K562 (cell line): ENCODE measurements around the gene SDK1. TPM values are rescaled to one million over a fixed set of nuclear protein-coding genes. Genes with fewer than 3 reads are reported as not detected.

Source experiments
- ATAC-seq: fragments of 200-7000 bp; cut with Tn5 transposase; 3 replicates; pipeline ENCODE4 v1.9.1; 2020; ENCODE audit warnings: moderate library complexity
- BruUV-seq: library from RNA; stranded (reverse); fragments of 400-500 nt; replicated peaks from 2 replicates; lab custom pipeline; 2021; lab: Mats Ljungman, UMichigan
- CTCF ChIA-PET: fragments of 300-600 bp; formaldehyde crosslinking; extraction: SDS; loops from one replicate; lab custom pipeline; 2021; ENCODE audit warnings: low intra/inter-chr PET ratio; lab: Yijun Ruan, JAX
- POLR2A ChIA-PET: fragments of 300-600, 350-650 bp; sonication (Branson Sonifier 250); formaldehyde crosslinking; extraction: SDS; loops from one replicate; lab custom pipeline; 2021; ENCODE audit warnings: antibody characterized with exemption, inconsistent platforms; lab: Yijun Ruan, JAX
- DNase-seq, 4 experiments: peaks; one replicate each; pipeline versions ENCODE4 v3.0.0 to v3.0.0-alpha.2; 2011 to 2018; ENCODE audit warnings: low spot score in 3 of 4, mixed read lengths in 3 of 4; ENCODE audit errors: extremely low read depth in 1 of 4
- FAIRE-seq: peaks from 2 replicates; lab custom pipeline; 2011; peaks lifted over from hg19 to GRCh38; lab: Jason Lieb, UNC
- H2AFZ ChIP-seq: 2 replicates; pipeline ENCODE4 v1.6.0; 2011; ENCODE audit warnings: low read depth, low read length, control low read depth, inconsistent platforms
- H3K27ac ChIP-seq: fragments of 200-600 bp; 3 replicates; pipeline ENCODE4 v1.8.0; 2011; ENCODE audit warnings: low read depth, mild to moderate bottlenecking, control low read depth, inconsistent platforms, low read length, moderate library complexity, mixed read lengths; ENCODE audit errors: extremely low read depth
- H3K27me3 ChIP-seq, 2 experiments: fragments of 300-600 bp in 1 of 2; 2 replicates in 1 of 2; 3 replicates in 1 of 2; pipeline versions ENCODE4 v1.6.0 to v1.8.0; 2011; ENCODE audit warnings: inconsistent platforms in 2 of 2, low read length in 2 of 2, mild to moderate bottlenecking in 1 of 2, mixed read lengths in 1 of 2, moderate library complexity in 1 of 2; ENCODE audit not compliant: control insufficient read depth in 2 of 2, insufficient read depth in 2 of 2
- H3K36me3 ChIP-seq: fragments of 300-600 bp; 3 replicates; pipeline ENCODE4 v1.8.0; 2011; ENCODE audit warnings: mild to moderate bottlenecking, low read length, inconsistent platforms; ENCODE audit not compliant: control insufficient read depth, insufficient read depth
- H3K4me1 ChIP-seq, 2 experiments: fragments of 200-600 bp in 1 of 2; replicated peaks in 1 of 2; 2 replicates in 1 of 2; 3 replicates in 1 of 2; pipeline versions ENCODE4 v1.5.1 to v1.8.0; 2011; ENCODE audit warnings: inconsistent platforms in 2 of 2, low read length in 2 of 2, mild to moderate bottlenecking in 1 of 2, mixed read lengths in 1 of 2, moderate library complexity in 1 of 2; ENCODE audit not compliant: control insufficient read depth in 2 of 2, insufficient read depth in 2 of 2
- H3K4me2 ChIP-seq: 2 replicates; pipeline ENCODE4 v1.6.1; 2011; ENCODE audit warnings: low read length, control low read depth, inconsistent platforms, mixed read lengths; ENCODE audit not compliant: insufficient read depth
- H3K4me3 ChIP-seq: fragments of 200-600 bp; sonication (generic), shearing (Covaris generic); 2 replicates; pipeline ENCODE4 v1.5.1; 2016; ENCODE audit warnings: control low read depth, inconsistent platforms
- H3K79me2 ChIP-seq: fragments of 200-600 bp; 3 replicates; pipeline ENCODE4 v1.8.0; 2011; ENCODE audit warnings: low read length, inconsistent platforms; ENCODE audit not compliant: control insufficient read depth, insufficient read depth
- H3K9ac ChIP-seq, 2 experiments: 2 replicates each; pipeline versions ENCODE4 v1.6.0 to v1.6.1; 2011; ENCODE audit warnings: low read depth in 2 of 2, low read length in 2 of 2, control low read depth in 1 of 2, inconsistent platforms in 1 of 2, mild to moderate bottlenecking in 1 of 2, mixed read lengths in 1 of 2; ENCODE audit not compliant: insufficient read depth in 1 of 2
- H3K9me1 ChIP-seq: one replicate; pipeline ENCODE4 v1.6.0; 2011; ENCODE audit warnings: inconsistent platforms, mild to moderate bottlenecking, low read length, moderate library complexity; ENCODE audit not compliant: control insufficient read depth, insufficient read depth
- H3K9me3 ChIP-seq: replicated peaks from 2 replicates; pipeline ENCODE4 v1.5.1; 2011; ENCODE audit warnings: low read depth, low read length, inconsistent platforms; ENCODE audit not compliant: control insufficient read depth, insufficient read depth
- H4K20me1 ChIP-seq: replicated peaks from 2 replicates; pipeline ENCODE4 v1.6.1; 2011; ENCODE audit warnings: low read length, inconsistent platforms, mixed read lengths; ENCODE audit not compliant: control insufficient read depth, insufficient read depth
- CBFB ChIP-seq: sonication (generic); formaldehyde crosslinking; IDR thresholded peaks from 2 replicates; pipeline ENCODE4 v1.4.0; 2020; ENCODE audit warnings: mild to moderate bottlenecking, missing genetic modification reagents
- EWSR1 ChIP-seq: fragments of 450-650 bp; IDR thresholded peaks from 2 replicates; pipeline ENCODE4 v1.6.1; 2018; ENCODE audit warnings: borderline replicate concordance, mild to moderate bottlenecking, low read depth, moderate library complexity; ENCODE audit not compliant: partially characterized antibody
- FIP1L1 ChIP-seq: fragments of 200-400 bp; formaldehyde crosslinking; IDR thresholded peaks from 2 replicates; pipeline ENCODE4 v1.6.1; 2018; ENCODE audit warnings: mild to moderate bottlenecking, low read depth, low read length; ENCODE audit not compliant: poor library complexity, severe bottlenecking
- GABPA ChIP-seq: fragments of 200-800 bp; sonication (Bioruptor generic); conservative IDR thresholded peaks from 2 replicates; pipeline ENCODE4 v1.6.1; 2016; ENCODE audit warnings: low read depth, missing genetic modification characterization, missing compliant biosample characterization
- KDM5B ChIP-seq: fragments of 200-600 bp; sonication (generic); IDR thresholded peaks from 2 replicates; pipeline ENCODE4 v1.6.1; 2012; ENCODE audit warnings: low read depth, mild to moderate bottlenecking, moderate library complexity, low read length, control low read depth, inconsistent platforms; ENCODE audit not compliant: insufficient replicate concordance
- NFYB ChIP-seq: IDR thresholded peaks from 2 replicates; pipeline ENCODE4 v1.6.1; 2011; ENCODE audit warnings: mild to moderate bottlenecking, moderate library complexity; ENCODE audit not compliant: insufficient read length; ENCODE audit errors: extremely low read depth
- NR3C1 ChIP-seq: sonication (generic); formaldehyde crosslinking; IDR thresholded peaks from 2 replicates; pipeline ENCODE4 v1.8.1; 2022; ENCODE audit warnings: missing genetic modification reagents
- PHF8 ChIP-seq: fragments of 200-600 bp; sonication (generic); IDR thresholded peaks from 2 replicates; pipeline ENCODE4 v1.6.1; 2012; ENCODE audit warnings: mixed run types, mild to moderate bottlenecking, inconsistent platforms, low read length, moderate library complexity, borderline replicate concordance
- POLR3A ChIP-seq: IDR thresholded peaks from 2 replicates; pipeline ENCODE4 v1.6.1; 2011; ENCODE audit warnings: borderline replicate concordance, mild to moderate bottlenecking, moderate library complexity; ENCODE audit not compliant: insufficient read length, insufficient read depth; ENCODE audit errors: extremely low read depth
- PPARD ChIP-seq: fragments of 250-450 bp; sonication (Bioruptor Pico); IDR thresholded peaks from 2 replicates; pipeline ENCODE4 v1.8.0; 2022; ENCODE audit warnings: inconsistent platforms, mild to moderate bottlenecking, moderate library complexity
- PRPF4 ChIP-seq: fragments of 200-400 bp; formaldehyde crosslinking; IDR thresholded peaks from one replicate; pipeline ENCODE4 v1.6.1; 2017; ENCODE audit warnings: low read length, low read depth, mild to moderate bottlenecking; ENCODE audit not compliant: insufficient read depth, poor library complexity, severe bottlenecking
- TSC22D4 ChIP-seq: fragments of 450-650 bp; IDR thresholded peaks from 2 replicates; pipeline ENCODE4 v1.6.1; 2016; ENCODE audit warnings: missing genetic modification characterization, missing biosample characterization, control low read depth
- ZNF707 ChIP-seq: fragments of 250-450 bp; sonication (Bioruptor Pico); conservative IDR thresholded peaks from 2 replicates; pipeline ENCODE4 v1.8.0; 2022; ENCODE audit warnings: inconsistent platforms, mild to moderate bottlenecking, moderate library complexity
- WGBS: fragments of 100-300 bp; shearing (Covaris generic); methylation state at CpG from one replicate; pipeline ENCODE4 v1.1.6; 2016; ENCODE audit warnings: low coverage, mixed read lengths; ENCODE audit not compliant: insufficient coverage; ENCODE audit errors: missing lambda C conversion rate; 5-methylcytosine and 5-hydroxymethylcytosine counted together
- in situ Hi-C: fragments of 300-500 bp; cut with MboI; formaldehyde crosslinking; loops from 4 replicates; pipeline ENCODE4 v1.15.0; 2018; ENCODE audit warnings: inconsistent platforms, mixed read lengths
- intact Hi-C: fragments of 100-400 bp; cut with micrococcal nuclease; formaldehyde crosslinking; loops from 2 replicates; pipeline ENCODE4 v1.14.2; 2022
- polyA plus RNA-seq, 8 experiments: library from polyadenylated mRNA; depleted of rRNA in 4 of 8; stranded (reverse) in 5 of 8; unstranded in 3 of 8; fragments of >200 nt; fragmentation: Nextera tagmentation in 2 of 8; fragmentation: Illumina TruSeq in 1 of 8; extraction: Ambion mirVana in 2 of 8; extraction: Trizol in 1 of 8; gene quantifications; 2 replicates each; pipeline versions ENCODE4 v1.2.1 to v1.2.3, GENCODE V29; 2011 to 2014; ENCODE audit warnings: inconsistent platforms in 1 of 8, missing spikeins in 1 of 8
- total RNA-seq, 7 experiments: library from RNA; depleted of rRNA in 6 of 7; stranded (reverse); fragments of >200 nt in 6 of 7; fragmentation: Illumina TruSeq in 2 of 7; extraction: Trizol in 2 of 7; gene quantifications; 2 replicates each; pipeline versions ENCODE4 v1.2.1 to v1.2.3, GENCODE V29; 2011 to 2021; ENCODE audit warnings: low replicate concordance in 1 of 7
- TF ChIP-seq, protein P1 (sequence below): sonication (generic); formaldehyde crosslinking; IDR thresholded peaks from 2 replicates; pipeline ENCODE4 v1.8.0; 2022; ENCODE audit warnings: mild to moderate bottlenecking, missing genetic modification reagents
- TF ChIP-seq, protein P2 (sequence below): fragments of 450-650 bp; formaldehyde crosslinking; IDR thresholded peaks from 2 replicates; pipeline ENCODE4 v1.4.0; 2020; ENCODE audit warnings: mild to moderate bottlenecking, moderate library complexity
- TF ChIP-seq, protein P3 (sequence below): sonication (generic); formaldehyde crosslinking; IDR thresholded peaks from 2 replicates; pipeline ENCODE4 v1.8.1; 2023; ENCODE audit warnings: mild to moderate bottlenecking, missing genetic modification reagents
- TF ChIP-seq, protein P4 (sequence below): sonication (generic); IDR thresholded peaks from 2 replicates; pipeline ENCODE4 v1.6.1; 2016

The SDK1 gene
- total and polyA plus RNA-seq, 9 of the 15 experiments (the other 6 are each of a cell fraction or from before 2014, with no cell fraction given) = 0.16 TPM; not detected in 8

DNA sequence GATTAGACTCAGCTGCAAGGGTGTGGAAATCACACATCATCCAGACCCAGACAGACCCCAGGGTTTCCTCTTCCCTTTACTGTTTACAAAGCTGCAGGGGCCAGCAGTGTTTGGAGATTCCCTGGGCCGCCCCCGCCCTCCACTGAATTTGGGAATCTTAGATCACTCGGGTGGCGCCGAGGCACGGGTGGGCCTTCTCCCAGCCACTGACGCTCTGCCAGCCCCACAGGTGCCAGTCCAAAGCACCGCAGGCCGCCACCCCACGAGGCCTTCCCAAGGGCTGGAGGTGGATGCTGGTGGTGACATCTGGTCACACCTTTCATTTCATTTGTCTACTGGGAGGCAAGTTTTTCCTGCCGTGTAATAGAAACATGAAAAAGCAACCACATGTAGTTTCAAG, 941.7 kb downstream of the SDK1 start (continued):
- TF ChIP-seq POLR3A (no peak), FIP1L1 (no peak), PHF8 (no peak), EWSR1 (no peak), NR3C1 (CRISPR knock-in tag) (no peak), PRPF4 (no peak)
- TF ChIP-seq, protein P1, sequence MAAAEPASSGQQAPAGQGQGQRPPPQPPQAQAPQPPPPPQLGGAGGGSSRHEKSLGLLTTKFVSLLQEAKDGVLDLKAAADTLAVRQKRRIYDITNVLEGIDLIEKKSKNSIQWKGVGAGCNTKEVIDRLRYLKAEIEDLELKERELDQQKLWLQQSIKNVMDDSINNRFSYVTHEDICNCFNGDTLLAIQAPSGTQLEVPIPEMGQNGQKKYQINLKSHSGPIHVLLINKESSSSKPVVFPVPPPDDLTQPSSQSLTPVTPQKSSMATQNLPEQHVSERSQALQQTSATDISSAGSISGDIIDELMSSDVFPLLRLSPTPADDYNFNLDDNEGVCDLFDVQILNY (CRISPR knock-in tag) = no peak

GRCh38 chr7:4244041-4244440, 943.0 kb downstream of the SDK1 start:
- H3K4me2 ChIP-seq = no peak overlapping the region
- H3K79me2 ChIP-seq = no peaks in the 10 kb centered on the region
- no peak for DNase-seq
- 0 out of 5 replicates have a peak, but pooled peaks cover 0 to 3% of the 10 kb centered on the region in 2 experiments for H3K4me1 ChIP-seq
- 0% methylated on average over 4 of the region's 4 CpGs for WGBS
- H4K20me1 ChIP-seq = no peaks in the 10 kb centered on the region; the same call in 1 of the 2 replicates
- H3K9me1 ChIP-seq = no peaks in the 10 kb centered on the region
- TF ChIP-seq, protein P2, sequence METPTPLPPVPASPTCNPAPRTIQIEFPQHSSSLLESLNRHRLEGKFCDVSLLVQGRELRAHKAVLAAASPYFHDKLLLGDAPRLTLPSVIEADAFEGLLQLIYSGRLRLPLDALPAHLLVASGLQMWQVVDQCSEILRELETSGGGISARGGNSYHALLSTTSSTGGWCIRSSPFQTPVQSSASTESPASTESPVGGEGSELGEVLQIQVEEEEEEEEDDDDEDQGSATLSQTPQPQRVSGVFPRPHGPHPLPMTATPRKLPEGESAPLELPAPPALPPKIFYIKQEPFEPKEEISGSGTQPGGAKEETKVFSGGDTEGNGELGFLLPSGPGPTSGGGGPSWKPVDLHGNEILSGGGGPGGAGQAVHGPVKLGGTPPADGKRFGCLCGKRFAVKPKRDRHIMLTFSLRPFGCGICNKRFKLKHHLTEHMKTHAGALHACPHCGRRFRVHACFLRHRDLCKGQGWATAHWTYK (CRISPR knock-in tag) = no peak
- TF ChIP-seq, protein P3, sequence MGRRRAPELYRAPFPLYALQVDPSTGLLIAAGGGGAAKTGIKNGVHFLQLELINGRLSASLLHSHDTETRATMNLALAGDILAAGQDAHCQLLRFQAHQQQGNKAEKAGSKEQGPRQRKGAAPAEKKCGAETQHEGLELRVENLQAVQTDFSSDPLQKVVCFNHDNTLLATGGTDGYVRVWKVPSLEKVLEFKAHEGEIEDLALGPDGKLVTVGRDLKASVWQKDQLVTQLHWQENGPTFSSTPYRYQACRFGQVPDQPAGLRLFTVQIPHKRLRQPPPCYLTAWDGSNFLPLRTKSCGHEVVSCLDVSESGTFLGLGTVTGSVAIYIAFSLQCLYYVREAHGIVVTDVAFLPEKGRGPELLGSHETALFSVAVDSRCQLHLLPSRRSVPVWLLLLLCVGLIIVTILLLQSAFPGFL (CRISPR knock-in tag) = no peak
- TF ChIP-seq NFYB (no peak), KDM5B (no peak), PPARD (no peak), CBFB (CRISPR knock-in tag) (no peak), GABPA (tag) (no peak), TSC22D4 (tag) (no peak), ZNF707 (CRISPR knock-in tag) (no peak)
- TF ChIP-seq, protein P4, sequence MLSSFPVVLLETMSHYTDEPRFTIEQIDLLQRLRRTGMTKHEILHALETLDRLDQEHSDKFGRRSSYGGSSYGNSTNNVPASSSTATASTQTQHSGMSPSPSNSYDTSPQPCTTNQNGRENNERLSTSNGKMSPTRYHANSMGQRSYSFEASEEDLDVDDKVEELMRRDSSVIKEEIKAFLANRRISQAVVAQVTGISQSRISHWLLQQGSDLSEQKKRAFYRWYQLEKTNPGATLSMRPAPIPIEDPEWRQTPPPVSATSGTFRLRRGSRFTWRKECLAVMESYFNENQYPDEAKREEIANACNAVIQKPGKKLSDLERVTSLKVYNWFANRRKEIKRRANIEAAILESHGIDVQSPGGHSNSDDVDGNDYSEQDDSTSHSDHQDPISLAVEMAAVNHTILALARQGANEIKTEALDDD = no peak
- TF ChIP-seq, all 486 proteins: peak for 0
- Histone ChIP-seq H3K36me3 (no peaks in the 10 kb centered on the region), H2AFZ (no peak overlapping the region), H3K27me3 (peaks cover 5 to 42% of the 10 kb centered on the region in 2 experiments; a peak in 4 of 5 replicates), H3K9ac (no peak overlapping the region; a peak in 1 of 4 replicates), H3K4me3 (no peak overlapping the region), H3K27ac (no peak overlapping the region), H3K9me3 (no peaks in the 10 kb centered on the region; the same call in 1 of the 2 replicates)
- no peak for FAIRE-seq
- BruUV-seq = no TSS peak
- no peak for ATAC-seq
- POLR2A ChIA-PET = no interaction called here
- in situ Hi-C loops = no loop called here
- intact Hi-C loops = no loop called here
- CTCF ChIA-PET = no interaction called here
